ENCODE results near the gene SETD2. TPM values are rescaled to one million over a fixed set of nuclear protein-coding genes. Genes with fewer than 3 reads are reported as not detected.
"Not testable (repeated sequence)": the region's sequence is repeated elsewhere in the genome, so short reads cannot be mapped to it uniquely, and the experiment has no call there.

SETD2 gene
- total RNA-seq (10 to 100 TPM; 87.3 to 87.4 TPM), total RNA-seq (77.3 to 524 (median 180) reads per million in 172 experiments)
- 39.1 TPM for polyA plus RNA-seq (2013, experiment 1 of 2)
- polyA plus RNA-seq (2013, experiment 2 of 2), result 48.9 TPM

DNA sequence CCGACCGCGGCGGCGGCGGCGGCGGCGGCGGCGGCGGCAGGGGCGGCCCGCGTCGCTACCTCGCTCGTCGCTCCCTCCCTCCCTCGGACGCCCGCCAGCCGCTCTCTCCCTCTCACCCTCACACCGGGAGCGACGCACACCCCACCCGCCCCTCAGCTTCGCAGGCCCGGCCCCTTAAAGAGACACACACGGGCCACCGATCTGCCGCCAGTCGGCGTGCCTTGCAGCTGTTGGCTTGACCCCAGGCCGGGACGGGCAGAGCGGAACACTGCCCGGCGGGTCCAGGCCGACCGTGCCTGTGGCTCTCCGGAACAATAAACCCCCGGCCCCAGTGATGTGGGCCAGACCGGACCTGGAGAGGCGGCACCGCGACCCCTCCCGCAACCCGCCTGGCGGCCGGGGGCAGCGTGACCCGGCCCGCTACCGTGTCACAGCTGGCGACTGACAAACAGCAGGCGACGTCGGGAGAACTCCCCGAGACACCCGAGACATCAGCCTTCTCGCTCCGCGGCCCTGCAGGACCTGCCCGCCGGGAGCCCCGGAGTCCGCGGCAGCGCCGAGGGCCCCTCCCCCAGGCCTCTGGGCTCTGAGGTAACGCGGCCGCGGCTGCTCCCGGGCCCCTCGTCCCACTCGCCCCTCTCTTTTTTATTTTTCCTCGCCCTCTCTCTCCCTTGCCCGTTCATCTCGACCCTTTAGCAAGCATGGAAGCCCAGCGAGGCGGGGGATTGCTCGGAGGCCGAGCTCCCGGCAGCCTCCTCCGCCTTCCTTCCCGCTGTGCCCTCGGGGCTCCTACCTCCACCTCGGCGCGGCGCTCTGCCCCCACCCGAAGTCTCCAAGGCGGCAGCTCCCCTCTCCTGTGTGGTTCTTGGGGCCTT is at the start of gene SETD2:
Gene SETD2 (minus strand): TSS at position 107 of the 875 bp plus-strand sequence. CDS start 189 bp downstream, outside the sequence.
- Histone ChIP-seq H3K36me3 (ENCODE audit: insufficient read depth, low read length) (no peaks in the 10 kb centered on the region), H3K9me3 (ENCODE audit: control insufficient read depth in 1 of 2, insufficient read depth in 1 of 2, low read length in 2 of 2) (no peaks in the 10 kb centered on the region), H3K4me3 (ENCODE audit: low read length) (peak within 1 kb of the TSS; percentile 93), H3K4me1 (ENCODE audit: insufficient read depth, low read length) (peaks cover 44% of the 10 kb centered on the region), H3K27ac (ENCODE audit: low read depth in 1 of 2, low read length in 2 of 2) (peak within 1 kb of the TSS; percentile 84 to 89), H3K27me3 (ENCODE audit: control insufficient read depth in 1 of 2, insufficient read depth in 2 of 2, low read length in 2 of 2) (no peaks in the 10 kb centered on the region)
- ChIA-PET CTCF (interaction anchor here (0.6 to 2.8 kb wide), 24 partner anchors 10 to 311 kb away, joined by 3 to 12 read pairs (median 4); partner anchors contain the start of genes KIF9, KLHL18, PTPN23 and SCAP), POLR2A (interaction anchor here (0.6 to 3.2 kb wide), 26 partner anchors 12 to 617 kb away, joined by 3 to 23 read pairs (median 4); partner anchors contain the start of genes ALS2CL, KIF9, KLHL18 and NBEAL2)
- H3K4me1 Mint-ChIP-seq (ENCODE audit: low read depth), result peaks cover 54% of the 10 kb centered on the region
- ATAC-seq (ENCODE audit: poor library complexity) (peak; percentile 82), DNase-seq (peak; percentile 71 to 92 (median 83))
- peak within 1 kb of the TSS; percentile 99 for H3K4me3 Mint-ChIP-seq
- H3K9me3 Mint-ChIP-seq, result no peaks in the 10 kb centered on the region
- intact Hi-C loops (cut with DNase I, micrococcal nuclease), result loop anchor here (1.0 to 10.0 kb wide), 13 partner anchors 23 to 621 kb away; partner anchors contain the start of genes ALS2CL (in 1 of the 2), CCDC12 (in 1 of the 2), ELP6 (in 1 of the 2) and KIF9 (in 1 of the 2)
- H3K27ac Mint-ChIP-seq, result peak within 1 kb of the TSS; percentile 96
- TF ChIP-seq, protein P1, sequence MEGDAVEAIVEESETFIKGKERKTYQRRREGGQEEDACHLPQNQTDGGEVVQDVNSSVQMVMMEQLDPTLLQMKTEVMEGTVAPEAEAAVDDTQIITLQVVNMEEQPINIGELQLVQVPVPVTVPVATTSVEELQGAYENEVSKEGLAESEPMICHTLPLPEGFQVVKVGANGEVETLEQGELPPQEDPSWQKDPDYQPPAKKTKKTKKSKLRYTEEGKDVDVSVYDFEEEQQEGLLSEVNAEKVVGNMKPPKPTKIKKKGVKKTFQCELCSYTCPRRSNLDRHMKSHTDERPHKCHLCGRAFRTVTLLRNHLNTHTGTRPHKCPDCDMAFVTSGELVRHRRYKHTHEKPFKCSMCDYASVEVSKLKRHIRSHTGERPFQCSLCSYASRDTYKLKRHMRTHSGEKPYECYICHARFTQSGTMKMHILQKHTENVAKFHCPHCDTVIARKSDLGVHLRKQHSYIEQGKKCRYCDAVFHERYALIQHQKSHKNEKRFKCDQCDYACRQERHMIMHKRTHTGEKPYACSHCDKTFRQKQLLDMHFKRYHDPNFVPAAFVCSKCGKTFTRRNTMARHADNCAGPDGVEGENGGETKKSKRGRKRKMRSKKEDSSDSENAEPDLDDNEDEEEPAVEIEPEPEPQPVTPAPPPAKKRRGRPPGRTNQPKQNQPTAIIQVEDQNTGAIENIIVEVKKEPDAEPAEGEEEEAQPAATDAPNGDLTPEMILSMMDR (IDR thresholded peaks at IDR 0.05), result peak; percentile 37
- no peaks in the 10 kb centered on the region for H3K27me3 Mint-ChIP-seq
- peaks cover 29% of the 10 kb centered on the region for H3K36me3 Mint-ChIP-seq (ENCODE audit: low read depth)

DNA sequence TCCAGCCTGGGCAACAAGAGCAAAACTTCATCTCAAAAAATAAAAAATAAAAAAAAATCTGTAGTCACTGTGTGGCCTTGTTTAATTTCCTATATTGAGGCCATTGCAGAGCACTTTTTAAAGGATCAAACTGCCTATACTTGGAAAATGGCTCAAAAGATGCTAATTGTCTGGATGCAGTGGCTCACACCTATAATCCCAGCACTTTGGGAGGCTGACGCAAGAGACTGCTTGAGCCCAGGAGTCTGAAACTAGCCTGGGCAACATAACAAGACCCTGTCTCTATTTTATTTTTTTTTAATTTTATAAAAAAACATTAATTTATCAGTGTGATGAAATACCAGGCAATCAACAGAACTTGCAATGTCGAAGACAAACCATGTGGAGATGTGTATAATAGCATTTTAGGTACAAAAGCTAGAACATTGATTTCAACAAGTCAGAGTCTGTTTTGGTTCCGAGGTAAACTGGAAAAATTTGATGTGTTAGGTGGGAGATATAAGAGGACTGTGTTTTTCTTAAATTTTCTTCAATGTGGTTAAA is 47.0 kb upstream of the SETD2 start:
- Histone ChIP-seq H3K9me3 (ENCODE audit: control insufficient read depth in 1 of 2, insufficient read depth in 1 of 2, low read length in 2 of 2) (no peaks in the 10 kb centered on the region), H3K27me3 (ENCODE audit: control insufficient read depth in 1 of 2, insufficient read depth in 2 of 2, low read length in 2 of 2) (no peaks in the 10 kb centered on the region), H3K4me3 (ENCODE audit: low read length) (no peak overlapping the region), H3K4me1 (ENCODE audit: insufficient read depth, low read length) (no peaks in the 10 kb centered on the region), H3K27ac (ENCODE audit: low read depth in 1 of 2, low read length in 2 of 2) (no peak overlapping the region), H3K36me3 (ENCODE audit: insufficient read depth, low read length) (no peaks in the 10 kb centered on the region)
- intact Hi-C loops (cut with DNase I, micrococcal nuclease), result no loop called here
- TF ChIP-seq, protein P1 (IDR thresholded peaks at IDR 0.05), result no peak
- H3K27ac Mint-ChIP-seq, result no peak overlapping the region
- ATAC-seq (ENCODE audit: poor library complexity), result no peak
- no peaks in the 10 kb centered on the region for H3K27me3 Mint-ChIP-seq
- no peak for DNase-seq
- no peak overlapping the region for H3K4me3 Mint-ChIP-seq
- POLR2A ChIA-PET, result no interaction called here
- CTCF ChIA-PET, result interaction anchor here (0.6 kb wide), 1 partner anchor 416 kb away, joined by 3 read pairs; no protein-coding TSS in a partner anchor
- H3K36me3 Mint-ChIP-seq (ENCODE audit: low read depth), result no peaks in the 10 kb centered on the region
- H3K9me3 Mint-ChIP-seq, result no peaks in the 10 kb centered on the region
- no peaks in the 10 kb centered on the region for H3K4me1 Mint-ChIP-seq (ENCODE audit: low read depth)

DNA sequence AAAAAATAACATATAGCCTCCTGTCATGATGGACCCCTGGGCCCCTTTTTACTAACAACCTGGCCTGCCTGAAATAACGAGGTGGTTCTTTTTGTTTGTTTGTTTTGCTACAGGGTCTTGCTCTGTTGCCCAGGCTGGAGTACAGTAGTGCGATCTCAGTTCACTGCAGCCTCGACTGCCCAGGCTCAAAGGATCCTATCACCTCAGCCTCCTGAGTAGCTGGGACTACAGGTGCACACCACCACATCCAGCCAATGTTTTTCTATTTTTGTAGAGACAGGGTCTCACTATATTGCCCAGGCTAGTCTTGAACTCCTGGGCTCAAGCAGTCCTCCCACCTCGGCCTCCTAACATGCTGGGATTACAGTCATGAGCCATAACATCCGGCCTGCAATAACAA is 42.1 kb upstream of the SETD2 start:
- H3K27ac Mint-ChIP-seq; H3K4me3 ChIP-seq (ENCODE audit: low read length); H3K27me3 Mint-ChIP-seq; H3K4me1 Mint-ChIP-seq (ENCODE audit: low read depth); intact Hi-C loops (cut with DNase I, micrococcal nuclease); POLR2A ChIA-PET; H3K4me3 Mint-ChIP-seq; ATAC-seq (ENCODE audit: poor library complexity); H3K9me3 ChIP-seq (ENCODE audit: control insufficient read depth in 1 of 2, insufficient read depth in 1 of 2, low read length in 2 of 2); H3K36me3 ChIP-seq (ENCODE audit: insufficient read depth, low read length); H3K4me1 ChIP-seq (ENCODE audit: insufficient read depth, low read length); H3K36me3 Mint-ChIP-seq (ENCODE audit: low read depth); H3K27ac ChIP-seq (ENCODE audit: low read depth in 1 of 2, low read length in 2 of 2); H3K27me3 ChIP-seq (ENCODE audit: control insufficient read depth in 1 of 2, insufficient read depth in 2 of 2, low read length in 2 of 2); H3K9me3 Mint-ChIP-seq; DNase-seq; CTCF ChIA-PET: not testable (repeated sequence)

Measured in CD4-positive, alpha-beta T cell (primary cell).